ENCODE measurements around the gene SPAG5.

Gene SPAG5

DNA sequence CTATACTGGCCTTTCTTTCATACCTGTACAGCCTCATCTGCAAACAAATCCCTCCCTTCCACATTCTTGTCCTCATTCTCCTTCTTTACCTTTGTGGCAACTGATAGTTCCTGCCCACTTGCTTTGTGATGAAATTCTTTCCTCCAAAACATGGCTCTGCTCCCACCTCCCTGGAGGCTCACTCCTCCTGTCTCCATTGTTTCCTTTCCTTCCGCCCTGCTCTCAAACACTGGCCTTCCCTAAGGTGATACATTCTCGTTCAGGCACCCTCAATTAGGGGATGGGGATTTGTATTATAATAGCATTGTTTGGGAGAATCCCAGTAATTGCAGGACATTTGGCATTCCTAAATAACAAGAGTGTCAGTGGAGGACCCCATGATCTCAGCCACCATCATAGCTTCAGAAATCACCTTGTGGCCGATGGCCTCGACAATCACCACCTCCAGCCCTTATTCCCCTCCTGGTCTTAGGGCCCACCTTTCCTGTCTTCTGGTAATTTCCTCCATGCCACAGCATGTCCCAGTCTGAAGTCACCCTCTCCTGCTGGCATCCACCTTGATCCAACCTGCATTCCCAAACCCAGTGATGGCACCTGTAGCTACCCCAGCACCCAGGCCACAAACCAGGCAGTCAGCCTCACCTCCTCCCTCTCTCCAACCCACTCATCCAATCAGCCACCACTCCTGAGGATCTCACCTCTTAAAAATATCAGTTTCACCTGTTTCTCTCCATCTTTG is 54.3 kb downstream of the SPAG5 start:
- no peak for DNase-seq (ENCODE audit: low read depth)
- no peak overlapping the region for H3K4me3 ChIP-seq (ENCODE audit: low read depth, low read length)
- TF ChIP-seq, protein P1, sequence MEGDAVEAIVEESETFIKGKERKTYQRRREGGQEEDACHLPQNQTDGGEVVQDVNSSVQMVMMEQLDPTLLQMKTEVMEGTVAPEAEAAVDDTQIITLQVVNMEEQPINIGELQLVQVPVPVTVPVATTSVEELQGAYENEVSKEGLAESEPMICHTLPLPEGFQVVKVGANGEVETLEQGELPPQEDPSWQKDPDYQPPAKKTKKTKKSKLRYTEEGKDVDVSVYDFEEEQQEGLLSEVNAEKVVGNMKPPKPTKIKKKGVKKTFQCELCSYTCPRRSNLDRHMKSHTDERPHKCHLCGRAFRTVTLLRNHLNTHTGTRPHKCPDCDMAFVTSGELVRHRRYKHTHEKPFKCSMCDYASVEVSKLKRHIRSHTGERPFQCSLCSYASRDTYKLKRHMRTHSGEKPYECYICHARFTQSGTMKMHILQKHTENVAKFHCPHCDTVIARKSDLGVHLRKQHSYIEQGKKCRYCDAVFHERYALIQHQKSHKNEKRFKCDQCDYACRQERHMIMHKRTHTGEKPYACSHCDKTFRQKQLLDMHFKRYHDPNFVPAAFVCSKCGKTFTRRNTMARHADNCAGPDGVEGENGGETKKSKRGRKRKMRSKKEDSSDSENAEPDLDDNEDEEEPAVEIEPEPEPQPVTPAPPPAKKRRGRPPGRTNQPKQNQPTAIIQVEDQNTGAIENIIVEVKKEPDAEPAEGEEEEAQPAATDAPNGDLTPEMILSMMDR (IDR thresholded peaks at IDR 0.05; ENCODE audit: control insufficient read depth, extremely low read depth, insufficient read depth), result no peak

DNA sequence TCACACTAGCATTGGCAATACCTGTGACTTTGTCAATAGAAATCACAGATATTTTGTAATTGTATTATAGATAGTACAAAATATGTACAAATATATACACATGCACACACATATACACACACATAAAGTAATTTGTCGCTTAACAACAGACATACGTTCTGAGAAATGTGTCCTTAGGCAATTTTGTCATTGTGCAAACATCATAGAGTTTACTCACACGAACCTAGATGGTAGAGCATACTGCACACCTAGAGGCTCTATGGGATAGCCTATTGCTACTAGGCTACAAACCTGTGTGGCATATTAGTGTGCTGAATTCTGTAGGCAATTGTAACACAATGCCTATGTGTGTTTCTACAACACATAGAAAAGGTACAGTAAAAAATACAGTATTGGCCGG is 57.4 kb downstream of the SPAG5 start:
- H3K4me3 ChIP-seq (ENCODE audit: low read depth, low read length), result no peak overlapping the region
- TF ChIP-seq, protein P1 (IDR thresholded peaks at IDR 0.05; ENCODE audit: control insufficient read depth, extremely low read depth, insufficient read depth), result no peak
- DNase-seq (ENCODE audit: low read depth), result no peak

DNA sequence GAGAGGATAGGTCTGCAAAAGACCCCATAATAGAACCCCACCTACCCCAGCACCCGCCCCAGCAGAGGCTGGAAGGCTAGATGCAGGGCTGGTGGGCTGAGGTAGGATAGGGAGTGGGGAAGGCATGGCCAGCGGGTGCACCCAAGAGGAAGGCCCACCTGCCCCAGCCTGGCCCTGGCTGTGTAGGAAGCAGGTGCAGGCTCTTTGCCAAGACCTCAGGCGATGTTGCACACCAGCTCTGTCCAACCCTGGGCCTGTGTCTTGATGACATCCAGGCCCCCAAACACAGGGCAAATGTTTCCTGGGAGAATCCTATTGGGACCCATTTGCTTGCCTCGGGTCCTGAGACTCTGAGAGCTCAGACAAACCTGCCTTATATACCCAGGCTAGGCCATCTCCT is 58.6 kb downstream of the SPAG5 start:
- DNase-seq (ENCODE audit: low read depth), result no peak
- TF ChIP-seq, protein P1 (IDR thresholded peaks at IDR 0.05; ENCODE audit: control insufficient read depth, extremely low read depth, insufficient read depth), result no peak

DNA sequence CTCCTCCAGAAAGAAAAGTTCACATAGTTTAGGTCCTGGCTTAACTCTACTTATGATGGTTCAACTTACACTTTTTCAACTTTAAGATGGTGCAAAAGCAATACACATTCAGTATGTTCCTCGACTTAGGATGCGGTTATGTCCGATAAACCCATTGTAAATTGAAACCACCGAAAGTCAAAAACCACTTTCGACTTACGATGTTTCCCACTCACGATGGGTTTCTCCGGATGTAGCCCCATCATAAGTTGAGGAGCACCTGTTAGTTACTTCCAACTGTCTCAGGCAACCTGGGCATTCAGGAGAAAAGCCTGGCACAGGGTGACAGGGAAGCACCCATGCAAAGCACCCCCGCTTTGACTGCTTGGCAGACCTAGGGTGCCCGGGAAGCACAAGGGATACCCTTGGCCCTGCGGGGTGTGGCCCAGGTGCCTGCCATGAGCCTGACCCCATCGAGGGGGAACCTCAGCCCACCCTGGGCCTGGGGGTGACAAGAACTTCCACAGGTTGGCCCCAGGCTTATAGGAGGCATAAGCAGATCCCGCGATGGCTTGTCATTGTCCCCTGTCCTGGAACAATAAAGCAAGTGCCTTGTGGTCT is 60.4 kb downstream of the SPAG5 start:
- TF ChIP-seq, protein P1 (IDR thresholded peaks at IDR 0.05; ENCODE audit: control insufficient read depth, extremely low read depth, insufficient read depth), result no peak
- DNase-seq (ENCODE audit: low read depth), result no peak
- no peak overlapping the region for H3K4me3 ChIP-seq (ENCODE audit: low read depth, low read length)

More for the DNA sequence above, 58.6 kb downstream of the SPAG5 start:
- no peak overlapping the region for H3K4me3 ChIP-seq (ENCODE audit: low read depth, low read length)

DNA sequence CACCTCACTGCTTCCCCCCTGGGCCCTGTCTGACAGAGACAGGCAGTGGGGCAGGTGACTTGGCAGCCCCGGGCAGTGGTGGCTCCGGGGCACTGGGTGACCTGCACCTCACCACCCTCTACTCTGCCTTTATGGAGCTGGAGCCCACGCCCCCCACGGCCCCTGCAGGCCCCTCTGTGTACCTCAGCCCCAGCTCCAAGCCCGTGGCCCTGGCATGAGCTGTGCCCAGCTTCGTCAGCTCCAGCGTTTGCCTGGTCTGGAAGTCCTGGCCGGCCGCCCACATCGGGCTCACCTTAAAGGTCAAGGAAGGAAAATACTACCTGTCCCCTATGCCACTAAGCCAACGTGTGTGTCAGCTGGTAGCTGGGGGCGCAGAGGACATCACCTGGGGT is 61.6 kb downstream of the SPAG5 start:
- DNase-seq (ENCODE audit: low read depth), result no peak
- H3K4me3 ChIP-seq (ENCODE audit: low read depth, low read length), result no peak overlapping the region
- TF ChIP-seq, protein P1 (IDR thresholded peaks at IDR 0.05; ENCODE audit: control insufficient read depth, extremely low read depth, insufficient read depth), result no peak

DNA sequence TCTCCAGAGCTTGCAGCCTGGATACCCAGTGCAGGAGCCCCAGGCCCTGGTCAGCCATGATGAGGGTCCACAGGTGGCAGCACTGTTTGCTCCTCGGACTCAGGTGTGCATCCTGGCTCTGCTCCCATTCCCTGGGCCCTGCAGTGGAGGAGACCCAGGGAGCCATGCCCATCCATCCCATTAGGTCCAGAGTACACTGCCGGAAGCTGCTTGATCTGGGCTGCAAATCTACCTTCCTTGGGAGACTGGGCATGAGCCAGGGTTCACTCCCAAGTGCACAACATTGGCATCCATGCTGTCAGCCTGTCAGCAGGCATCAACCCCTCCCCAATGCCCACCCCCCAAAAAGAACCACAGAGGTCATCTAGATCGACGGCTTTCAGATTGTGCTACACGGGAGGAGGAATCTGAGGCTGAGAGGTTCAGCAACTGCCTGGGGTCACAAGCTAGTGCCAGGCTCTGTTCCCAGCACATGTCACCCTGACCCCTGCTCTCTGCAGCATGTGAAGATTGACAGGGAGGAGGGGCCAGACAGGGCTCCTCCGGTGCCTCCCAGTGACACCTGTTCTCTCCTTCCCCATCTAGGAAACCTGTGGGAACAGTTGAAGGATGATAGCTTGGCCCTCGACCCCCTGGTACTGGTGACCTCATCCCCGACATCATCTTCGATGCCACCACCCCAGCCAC is 62.1 kb downstream of the SPAG5 start:
- no peak for DNase-seq (ENCODE audit: low read depth)
- TF ChIP-seq, protein P1 (IDR thresholded peaks at IDR 0.05; ENCODE audit: control insufficient read depth, extremely low read depth, insufficient read depth), result no peak
- H3K4me3 ChIP-seq (ENCODE audit: low read depth, low read length), result no peak overlapping the region

All from LNCaP clone FGC (cell line).